ENCODE measurements around the gene NR4A3.
A peak's percentile ranks its signal among the peaks of the same experiment; 100 is the strongest.

Gene NR4A3

GRCh38 chr9:99813739-99814138 lies 7.9 kb upstream of the NR4A3 start:
- no peak for DNase-seq (ENCODE audit: low read depth in 2 of 2)

- DNase-seq (ENCODE audit: low read depth in 2 of 2) = no peak
These were observed 7.3 kb upstream of the NR4A3 start for GRCh38 chr9:99814359-99814758.

- DNase-seq (ENCODE audit: low read depth in 2 of 2) = no peak
These were observed 5.3 kb upstream of the NR4A3 start for GRCh38 chr9:99816392-99816791.

- DNase-seq (ENCODE audit: low read depth in 2 of 2) = no peak
These were observed 3.2 kb upstream of the NR4A3 start for GRCh38 chr9:99818500-99818899.

- DNase-seq (ENCODE audit: low read depth in 2 of 2) = peak; percentile 90 to 92
These were observed 2.4 kb upstream of the NR4A3 start for GRCh38 chr9:99819123-99819855.

GRCh38 chr9:99819856-99820684 lies 1.6 kb upstream of the NR4A3 start:
- DNase-seq (ENCODE audit: low read depth in 2 of 2) = peak; percentile 82 to 86

- DNase-seq (ENCODE audit: low read depth in 2 of 2) = peak; percentile 49 to 53
These were observed 845 bp upstream of the NR4A3 start for GRCh38 chr9:99820685-99821395.

GRCh38 chr9:99822109-99822805 lies 572 bp downstream of the NR4A3 start:
- no peak for DNase-seq (ENCODE audit: low read depth in 2 of 2)

GRCh38 chr9:99822806-99823591 lies 1.3 kb downstream of the NR4A3 start:
- no peak for DNase-seq (ENCODE audit: low read depth in 2 of 2)

GRCh38 chr9:99823681-99824377 lies 2.1 kb downstream of the NR4A3 start:
- peak; percentile 51 to 73 for DNase-seq (ENCODE audit: low read depth in 2 of 2)

- peak; percentile 44 to 72 for DNase-seq (ENCODE audit: low read depth in 2 of 2)
These were observed 2.9 kb downstream of the NR4A3 start for GRCh38 chr9:99824378-99825171.

GRCh38 chr9:99825172-99826046 lies 3.7 kb downstream of the NR4A3 start:
- no peak for DNase-seq (ENCODE audit: low read depth in 2 of 2)

GRCh38 chr9:99826579-99826978 lies 4.9 kb downstream of the NR4A3 start:
- no peak for DNase-seq (ENCODE audit: low read depth in 2 of 2)

- DNase-seq (ENCODE audit: low read depth in 2 of 2) = no peak
These were observed 5.6 kb downstream of the NR4A3 start for GRCh38 chr9:99827244-99827643.

GRCh38 chr9:99828054-99828416 lies 6.3 kb downstream of the NR4A3 start:
- no peak for DNase-seq (ENCODE audit: low read depth in 2 of 2)

- DNase-seq (ENCODE audit: low read depth in 2 of 2) = no peak
These were observed 6.9 kb downstream of the NR4A3 start for GRCh38 chr9:99828417-99829176.

GRCh38 chr9:99831857-99832557 lies 10.3 kb downstream of the NR4A3 start:
- no peak for DNase-seq (ENCODE audit: low read depth in 2 of 2)
